ENCODE data around the gene WDR72.

DNA sequence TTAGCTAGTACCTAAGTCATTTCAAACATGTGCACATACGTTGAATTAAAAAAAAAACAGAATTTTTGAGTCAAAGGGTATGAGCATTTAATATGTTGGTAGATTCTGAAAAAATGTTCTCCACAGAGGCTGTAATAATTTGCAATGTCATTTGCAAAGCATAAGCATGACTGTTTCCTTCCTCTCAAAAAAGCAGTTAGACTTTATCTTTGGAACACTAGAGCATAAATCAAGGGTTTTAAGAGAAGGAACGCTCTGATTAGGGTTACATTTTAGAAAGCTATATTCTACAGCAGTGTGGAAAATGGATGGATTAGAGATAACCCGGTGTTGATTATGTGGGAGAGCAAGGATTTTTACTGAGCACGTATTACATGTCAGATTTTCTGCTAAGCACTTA lies 193.7 kb downstream of the WDR72 start:
- TF ChIP-seq GATA2 (IDR thresholded peaks at IDR 0.05; ENCODE audit: low read depth, low read length), result no peak
- no peak for TF ChIP-seq GATA3 (IDR thresholded peaks at IDR 0.05; ENCODE audit: low read depth, low read length)

All from SH-SY5Y (cell line).